ENCODE data around the gene ZNF775. TPM values are rescaled to one million over a fixed set of nuclear protein-coding genes. Genes with fewer than 3 reads are reported as not detected.

ZNF775 gene
- total RNA-seq: 1 to 10 TPM; 3.8 to 4.2 TPM
- long read RNA-seq: 0 reads

GRCh38 chr7:150378853-150379440 is at the start of gene ZNF775:
ZNF775 (plus strand) TSS chr7:150379330; CDS start chr7:150388471, 9,141 bp downstream.
- intact Hi-C loops (cut with DNase I): no loop called here
- DNase-seq: peak; percentile 97
- peak; percentile 98 for ATAC-seq

- ATAC-seq (peak in 1 of 2 donors; percentile 48), DNase-seq (no peak)
- intact Hi-C loops (cut with DNase I): no loop called here
These were observed 49.6 kb upstream of the ZNF775 start for GRCh38 chr7:150329331-150330120.

GRCh38 chr7:150330211-150330885 is 48.8 kb upstream of the ZNF775 start:
- intact Hi-C loops (cut with DNase I): no loop called here
- ATAC-seq (no peak), DNase-seq (no peak)

GRCh38 chr7:150332852-150333635 is 46.1 kb upstream of the ZNF775 start:
- intact Hi-C loops (cut with DNase I): no loop called here
- no peak for DNase-seq
- ATAC-seq: no peak

GRCh38 chr7:150333659-150334058 is 45.5 kb upstream of the ZNF775 start:
- DNase-seq: no peak
- ATAC-seq: no peak
- intact Hi-C loops (cut with DNase I): no loop called here

GRCh38 chr7:150334108-150334507 is 45.0 kb upstream of the ZNF775 start:
- no peak for DNase-seq
- intact Hi-C loops (cut with DNase I): no loop called here
- ATAC-seq: no peak

- ATAC-seq (peak; percentile 4 to 38), DNase-seq (no peak)
These were observed 43.9 kb upstream of the ZNF775 start for GRCh38 chr7:150335108-150335773.

GRCh38 chr7:150335774-150336112 is 43.4 kb upstream of the ZNF775 start:
- no peak for ATAC-seq
- intact Hi-C loops (cut with DNase I): no loop called here
- DNase-seq: no peak

More at GRCh38 chr7:150335108-150335773, 43.9 kb upstream of the ZNF775 start:
- intact Hi-C loops (cut with DNase I): no loop called here

- DNase-seq (no peak), ATAC-seq (no peak)
- intact Hi-C loops (cut with DNase I): no loop called here
These were observed 42.4 kb upstream of the ZNF775 start for GRCh38 chr7:150336746-150337145.

- intact Hi-C loops (cut with DNase I): no loop called here
- ATAC-seq: no peak
- DNase-seq: no peak
These were observed 42.0 kb upstream of the ZNF775 start for GRCh38 chr7:150337179-150337578.

GRCh38 chr7:150337659-150338081 is 41.5 kb upstream of the ZNF775 start:
- DNase-seq (no peak), ATAC-seq (no peak)
- intact Hi-C loops (cut with DNase I): no loop called here

GRCh38 chr7:150338166-150338829 is 40.8 kb upstream of the ZNF775 start:
- no peak for ATAC-seq
- no peak for DNase-seq
- intact Hi-C loops (cut with DNase I): no loop called here

- ATAC-seq: no peak
- intact Hi-C loops (cut with DNase I): no loop called here
- no peak for DNase-seq
These were observed 39.7 kb upstream of the ZNF775 start for GRCh38 chr7:150339409-150339809.

GRCh38 chr7:150340024-150340749 is 38.9 kb upstream of the ZNF775 start:
- intact Hi-C loops (cut with DNase I): no loop called here
- DNase-seq (peak; percentile 53), ATAC-seq (peak; percentile 56 to 67)

- intact Hi-C loops (cut with DNase I): no loop called here
- ATAC-seq (peak; percentile 2 to 11), DNase-seq (no peak)
These were observed 38.3 kb upstream of the ZNF775 start for GRCh38 chr7:150340875-150341262.

GRCh38 chr7:150341263-150342120 is 37.6 kb upstream of the ZNF775 start, which contains the start of gene RARRES2:
RARRES2 (minus strand) TSS chr7:150341629; CDS start chr7:150340609, 1,020 bp downstream.
- intact Hi-C loops (cut with DNase I): no loop called here
- DNase-seq: peak; percentile 61
- ATAC-seq: peak; percentile 82

- intact Hi-C loops (cut with DNase I): no loop called here
- no peak for DNase-seq
- ATAC-seq: peak in 1 of 2 donors; percentile 10
These were observed 37.1 kb upstream of the ZNF775 start for GRCh38 chr7:150342121-150342408.
